Activated CD8-positive, alpha-beta memory T cell treated with anti-CD3 and anti-CD28 coated beads, Interleukin-2, amount 50 U/mL, for 4 hours (primary cell): ENCODE measurements around the gene MACROD1.
A peak's percentile ranks its signal among the peaks of the same experiment; 100 is the strongest.

Experiments
- DNase-seq: peaks from one replicate; pipeline ENCODE4 v3.0.0-alpha.2; 2020

Gene MACROD1

GRCh38 chr11:64150481-64151239, 15.3 kb downstream of the MACROD1 start:
- no peak for DNase-seq

- no peak for DNase-seq
These were observed 15.9 kb downstream of the MACROD1 start for GRCh38 chr11:64150051-64150450.

- DNase-seq: no peak
These were observed 16.8 kb downstream of the MACROD1 start for GRCh38 chr11:64148917-64149617.

GRCh38 chr11:64148226-64148916, 17.5 kb downstream of the MACROD1 start:
- peak; percentile 78 for DNase-seq

GRCh38 chr11:64146036-64146955, 19.6 kb downstream of the MACROD1 start:
- peak; percentile 65 for DNase-seq

GRCh38 chr11:64144587-64145472, 21.1 kb downstream of the MACROD1 start:
- no peak for DNase-seq

GRCh38 chr11:64141081-64141783, 24.7 kb downstream of the MACROD1 start:
- DNase-seq: no peak

GRCh38 chr11:64140082-64140481, 25.8 kb downstream of the MACROD1 start:
- no peak for DNase-seq

GRCh38 chr11:64139049-64139448, 26.9 kb downstream of the MACROD1 start:
- no peak for DNase-seq

- no peak for DNase-seq
These were observed 27.5 kb downstream of the MACROD1 start for GRCh38 chr11:64138398-64138797.

- no peak for DNase-seq
These were observed 29.0 kb downstream of the MACROD1 start for GRCh38 chr11:64136765-64137441.

GRCh38 chr11:64135711-64136110, 30.2 kb downstream of the MACROD1 start:
- DNase-seq: no peak

- no peak for DNase-seq
These were observed 30.9 kb downstream of the MACROD1 start for GRCh38 chr11:64134963-64135362.

- DNase-seq: no peak
These were observed 32.8 kb downstream of the MACROD1 start for GRCh38 chr11:64132982-64133705.

- no peak for DNase-seq
These were observed 33.6 kb downstream of the MACROD1 start for GRCh38 chr11:64132191-64132771.

GRCh38 chr11:64131683-64132190, 34.2 kb downstream of the MACROD1 start:
- DNase-seq: no peak

GRCh38 chr11:64130618-64131017, 35.3 kb downstream of the MACROD1 start:
- no peak for DNase-seq

- no peak for DNase-seq
These were observed 36.5 kb downstream of the MACROD1 start for GRCh38 chr11:64129403-64129802.
